ENCODE data around the gene WDR41.

WDR41 gene

GRCh38 chr5:77423022-77423750, 68.9 kb downstream of the WDR41 start:
- TF ChIP-seq FOXP2 (optimal IDR thresholded peaks at IDR 0.05; ENCODE audit: borderline replicate concordance, extremely low read depth, extremely low read length, insufficient read depth) = no peak
- TF ChIP-seq SIN3A (IDR thresholded peaks at IDR 0.05; ENCODE audit: borderline replicate concordance, insufficient read depth, low read length) = no peak
- no peak for TF ChIP-seq POLR2AphosphoS5 (IDR thresholded peaks at IDR 0.05; ENCODE audit: low read depth, low read length)
- TF ChIP-seq REST (IDR thresholded peaks at IDR 0.05; ENCODE audit: insufficient read depth in 1 of 2, low read depth in 2 of 2, low read length in 2 of 2) = no peak
- no peak for TF ChIP-seq TAF1 (IDR thresholded peaks at IDR 0.05; ENCODE audit: borderline replicate concordance, insufficient read depth, low read length)

GRCh38 chr5:77420940-77421339, 71.2 kb downstream of the WDR41 start:
- no peak for TF ChIP-seq REST (IDR thresholded peaks at IDR 0.05; ENCODE audit: insufficient read depth in 1 of 2, low read depth in 2 of 2, low read length in 2 of 2)
- no peak for TF ChIP-seq FOXP2 (optimal IDR thresholded peaks at IDR 0.05; ENCODE audit: borderline replicate concordance, extremely low read depth, extremely low read length, insufficient read depth)
- TF ChIP-seq TAF1 (IDR thresholded peaks at IDR 0.05; ENCODE audit: borderline replicate concordance, insufficient read depth, low read length) = no peak
- TF ChIP-seq SIN3A (IDR thresholded peaks at IDR 0.05; ENCODE audit: borderline replicate concordance, insufficient read depth, low read length) = no peak
- TF ChIP-seq POLR2AphosphoS5 (IDR thresholded peaks at IDR 0.05; ENCODE audit: low read depth, low read length) = no peak

- TF ChIP-seq REST (IDR thresholded peaks at IDR 0.05; ENCODE audit: insufficient read depth in 1 of 2, low read depth in 2 of 2, low read length in 2 of 2) = no peak
- no peak for TF ChIP-seq FOXP2 (optimal IDR thresholded peaks at IDR 0.05; ENCODE audit: borderline replicate concordance, extremely low read depth, extremely low read length, insufficient read depth)
- TF ChIP-seq POLR2AphosphoS5 (IDR thresholded peaks at IDR 0.05; ENCODE audit: low read depth, low read length) = no peak
Observed at GRCh38 chr5:77419644-77420582, 72.2 kb downstream of the WDR41 start.

- no peak for TF ChIP-seq TAF1 (IDR thresholded peaks at IDR 0.05; ENCODE audit: borderline replicate concordance, insufficient read depth, low read length)
- no peak for TF ChIP-seq FOXP2 (optimal IDR thresholded peaks at IDR 0.05; ENCODE audit: borderline replicate concordance, extremely low read depth, extremely low read length, insufficient read depth)
- TF ChIP-seq REST (IDR thresholded peaks at IDR 0.05; ENCODE audit: insufficient read depth in 1 of 2, low read depth in 2 of 2, low read length in 2 of 2) = no peak
- no peak for TF ChIP-seq POLR2AphosphoS5 (IDR thresholded peaks at IDR 0.05; ENCODE audit: low read depth, low read length)
- no peak for TF ChIP-seq SIN3A (IDR thresholded peaks at IDR 0.05; ENCODE audit: borderline replicate concordance, insufficient read depth, low read length)
Observed at GRCh38 chr5:77418601-77419581, 73.2 kb downstream of the WDR41 start.

Measured in PFSK-1 (cell line).